ENCODE measurements around the gene ELF3.
"Not testable (repeated sequence)": the region's sequence is repeated elsewhere in the genome, so short reads cannot be mapped to it uniquely, and the experiment has no call there.

The ELF3 gene

GRCh38 chr1:202034149-202034682, 23.8 kb downstream of the ELF3 start:
- no peaks in the 10 kb centered on the region for H3K4me1 Mint-ChIP-seq
- H3K4me3 Mint-ChIP-seq: no peak overlapping the region
- no peak for DNase-seq
- CTCF ChIA-PET: interaction anchor here (0.9 to 1.1 kb wide), 2 partner anchors 24 to 34 kb away, joined by 3 read pairs; partner anchors contain the start of gene ELF3
- no peak overlapping the region for H3K27ac Mint-ChIP-seq
- no peaks in the 10 kb centered on the region for H3K9me3 Mint-ChIP-seq
- H3K27me3 Mint-ChIP-seq: peaks cover 6% of the 10 kb centered on the region
- H3K36me3 Mint-ChIP-seq: no peaks in the 10 kb centered on the region

GRCh38 chr1:202034683-202035462, 24.5 kb downstream of the ELF3 start:
- CTCF ChIA-PET: interaction anchor here (0.9 to 1.1 kb wide), 2 partner anchors 25 to 35 kb away, joined by 3 read pairs; partner anchors contain the start of gene ELF3
- Mint-ChIP-seq H3K4me1 (no peaks in the 10 kb centered on the region), H3K4me3 (no peak overlapping the region), H3K27me3 (peaks cover 6% of the 10 kb centered on the region), H3K36me3 (no peaks in the 10 kb centered on the region), H3K9me3 (no peaks in the 10 kb centered on the region), H3K27ac (no peak overlapping the region)
- DNase-seq: no peak

- Mint-ChIP-seq H3K4me3 (no peak overlapping the region), H3K9me3 (no peaks in the 10 kb centered on the region), H3K36me3 (no peaks in the 10 kb centered on the region), H3K27ac (no peak overlapping the region), H3K4me1 (no peaks in the 10 kb centered on the region), H3K27me3 (peaks cover 6% of the 10 kb centered on the region)
- CTCF ChIA-PET: interaction anchor here (0.6 kb wide), 1 partner anchor 995 kb away, joined by 3 read pairs; no protein-coding TSS in a partner anchor
- no peak for DNase-seq
Measured at GRCh38 chr1:202036595-202037387, 26.4 kb downstream of the ELF3 start.

GRCh38 chr1:202037706-202038296, 27.4 kb downstream of the ELF3 start:
- no peak overlapping the region for H3K4me3 Mint-ChIP-seq
- no peak for DNase-seq
- H3K9me3 Mint-ChIP-seq: no peaks in the 10 kb centered on the region
- H3K27ac Mint-ChIP-seq: no peak overlapping the region
- CTCF ChIA-PET: no interaction called here
- H3K27me3 Mint-ChIP-seq: peaks cover 6% of the 10 kb centered on the region
- H3K4me1 Mint-ChIP-seq: no peaks in the 10 kb centered on the region
- H3K36me3 Mint-ChIP-seq: no peaks in the 10 kb centered on the region

GRCh38 chr1:202038688-202039346, 28.4 kb downstream of the ELF3 start:
- Mint-ChIP-seq H3K27me3 (peaks cover 6% of the 10 kb centered on the region), H3K9me3 (no peaks in the 10 kb centered on the region), H3K4me1 (no peaks in the 10 kb centered on the region), H3K36me3 (no peaks in the 10 kb centered on the region), H3K27ac (no peak overlapping the region), H3K4me3 (no peak overlapping the region)
- no peak for DNase-seq
- CTCF ChIA-PET: no interaction called here

GRCh38 chr1:202045705-202046104, 35.3 kb downstream of the ELF3 start:
- Mint-ChIP-seq H3K36me3 (no peaks in the 10 kb centered on the region), H3K4me3 (no peak overlapping the region), H3K27ac (no peak overlapping the region), H3K4me1 (peaks cover 3% of the 10 kb centered on the region), H3K9me3 (no peaks in the 10 kb centered on the region), H3K27me3 (peaks cover 20% of the 10 kb centered on the region)
- CTCF ChIA-PET: no interaction called here
- no peak for DNase-seq

- Mint-ChIP-seq H3K27me3 (peaks cover 20% of the 10 kb centered on the region), H3K4me1 (peaks cover 3% of the 10 kb centered on the region), H3K36me3 (no peaks in the 10 kb centered on the region), H3K27ac (no peak overlapping the region), H3K4me3 (no peak overlapping the region), H3K9me3 (no peaks in the 10 kb centered on the region)
- CTCF ChIA-PET: no interaction called here
- DNase-seq: no peak
Measured at GRCh38 chr1:202046227-202046626, 35.8 kb downstream of the ELF3 start.

- Mint-ChIP-seq H3K4me1 (peaks cover 3% of the 10 kb centered on the region), H3K27ac (no peak overlapping the region), H3K36me3 (no peaks in the 10 kb centered on the region), H3K4me3 (no peak overlapping the region), H3K9me3 (no peaks in the 10 kb centered on the region), H3K27me3 (peaks cover 20% of the 10 kb centered on the region)
- DNase-seq: no peak
- CTCF ChIA-PET: no interaction called here
Measured at GRCh38 chr1:202046748-202047708, 36.6 kb downstream of the ELF3 start.

GRCh38 chr1:202047977-202048376, 37.6 kb downstream of the ELF3 start:
- no peaks in the 10 kb centered on the region for H3K9me3 Mint-ChIP-seq
- peaks cover 3% of the 10 kb centered on the region for H3K4me1 Mint-ChIP-seq
- no peak for DNase-seq
- no peaks in the 10 kb centered on the region for H3K36me3 Mint-ChIP-seq
- no peak overlapping the region for H3K4me3 Mint-ChIP-seq
- H3K27me3 Mint-ChIP-seq: peaks cover 20% of the 10 kb centered on the region
- CTCF ChIA-PET: no interaction called here
- no peak overlapping the region for H3K27ac Mint-ChIP-seq

- no peak for DNase-seq
- Mint-ChIP-seq H3K9me3 (no peaks in the 10 kb centered on the region), H3K4me3 (no peak overlapping the region), H3K36me3 (no peaks in the 10 kb centered on the region), H3K4me1 (peaks cover 3% of the 10 kb centered on the region), H3K27ac (no peak overlapping the region), H3K27me3 (peaks cover 20% of the 10 kb centered on the region)
- CTCF ChIA-PET: no interaction called here
Measured at GRCh38 chr1:202049129-202049528, 38.7 kb downstream of the ELF3 start.

- Mint-ChIP-seq H3K4me3 (no peak overlapping the region), H3K27me3 (peaks cover 7% of the 10 kb centered on the region), H3K27ac (no peak overlapping the region), H3K36me3 (no peaks in the 10 kb centered on the region), H3K9me3 (no peaks in the 10 kb centered on the region), H3K4me1 (no peaks in the 10 kb centered on the region)
- DNase-seq: no peak
- CTCF ChIA-PET: no interaction called here
Measured at GRCh38 chr1:202054094-202054493, 43.7 kb downstream of the ELF3 start.

- H3K36me3 Mint-ChIP-seq, CTCF ChIA-PET, H3K27ac Mint-ChIP-seq, DNase-seq, H3K27me3 Mint-ChIP-seq, H3K4me1 Mint-ChIP-seq, H3K9me3 Mint-ChIP-seq, H3K4me3 Mint-ChIP-seq: not testable (repeated sequence)
Measured at GRCh38 chr1:202054673-202055072, 44.3 kb downstream of the ELF3 start.

- H3K27ac Mint-ChIP-seq: no peak overlapping the region
- peaks cover 11% of the 10 kb centered on the region for H3K27me3 Mint-ChIP-seq
- no peaks in the 10 kb centered on the region for H3K9me3 Mint-ChIP-seq
- no peak for DNase-seq
- no peak overlapping the region for H3K4me3 Mint-ChIP-seq
- H3K4me1 Mint-ChIP-seq: no peaks in the 10 kb centered on the region
- H3K36me3 Mint-ChIP-seq: no peaks in the 10 kb centered on the region
- CTCF ChIA-PET: no interaction called here
Measured at GRCh38 chr1:202056644-202057334, 46.4 kb downstream of the ELF3 start.
